Heart right ventricle (tissue), 16 donors: ENCODE results near the gene LDB2. TPM values are rescaled to one million over a fixed set of nuclear protein-coding genes. Genes with fewer than 3 reads are reported as not detected.

Experiments
- ATAC-seq, 8 donors: fragments of 200-7000 bp; cut with Tn5 transposase; one replicate each; pipeline ENCODE4 v1.9.1; 2020; ENCODE audit warnings: mild to moderate bottlenecking in 8 of 8, moderate library complexity in 8 of 8, moderate number of reproducible peaks in 1 of 8
- DNase-seq, 2 donors: peaks; one replicate each; pipeline ENCODE4 v3.0.0-alpha.2; 2020
- H3K27ac ChIP-seq, 10 donors: fragments of 200-600 bp; sonication (generic) in 2 of 10; one replicate each; pipeline versions ENCODE4 v1.5.0 to v1.8.0; 2020 to 2022; ENCODE audit warnings: mild to moderate bottlenecking in 3 of 10
- H3K27me3 ChIP-seq, 7 donors: fragments of 200-600 bp; one replicate each; pipeline ENCODE4 v1.8.0; 2021 to 2022; ENCODE audit warnings: mild to moderate bottlenecking in 2 of 7
- H3K36me3 ChIP-seq, 9 donors: fragments of 200-600 bp; sonication (generic) in 1 of 9; one replicate each; pipeline versions ENCODE4 v1.5.0 to v1.8.0; 2020 to 2022; ENCODE audit warnings: mild to moderate bottlenecking in 2 of 9
- H3K4me1 ChIP-seq, 9 donors: fragments of 200-600 bp; sonication (generic) in 1 of 9; one replicate each; pipeline versions ENCODE4 v1.5.0 to v1.8.0; 2020 to 2022; ENCODE audit warnings: mild to moderate bottlenecking in 4 of 9
- H3K4me3 ChIP-seq, 10 donors: fragments of 200-600 bp; sonication (generic) in 2 of 10; one replicate each; pipeline versions ENCODE4 v1.5.0 to v1.8.0; 2020 to 2022; ENCODE audit warnings: mild to moderate bottlenecking in 7 of 10, moderate library complexity in 2 of 10
- H3K9me3 ChIP-seq, 11 donors: fragments of 200-600 bp in 10 of 11; sonication (generic) in 2 of 11; one replicate each; pipeline versions ENCODE4 v1.5.0 to v1.8.0; 2013 to 2022; ENCODE audit warnings: mild to moderate bottlenecking in 2 of 11, control low read depth in 1 of 11, moderate library complexity in 1 of 11
- CTCF ChIP-seq, 9 donors: fragments of 200-600 bp; sonication (generic) in 2 of 9; IDR thresholded peaks; one replicate each; pipeline versions ENCODE4 v1.5.0 to v1.8.0; 2021 to 2022; ENCODE audit warnings: antibody characterized with exemption in 9 of 9, mild to moderate bottlenecking in 5 of 9, moderate library complexity in 1 of 9
- WGBS, 2 donors: extraction: QIAGEN DNeasy Blood & Tissue Kit; methylation state at CpG; one replicate each; pipeline ENCODE4 v1.1.7; 2013; ENCODE audit warnings: inconsistent platforms in 1 of 2; 5-methylcytosine and 5-hydroxymethylcytosine counted together
- intact Hi-C, 10 donors: fragments of 100-400 bp; cut with DNase I; formaldehyde crosslinking; loops; one replicate each; pipeline versions ENCODE4 v1.11.1 to v1.14.2; 2022
- polyA plus RNA-seq, 2 donors: library from polyadenylated mRNA; stranded (reverse); fragments of 200-250 nt; gene quantifications; one replicate each; pipeline ENCODE4 v1.2.3, GENCODE V29; 2013
- total RNA-seq, 10 donors: library from RNA; stranded (reverse); fragmentation: NEBNext Ultra II Directional in 3 of 10; extraction: Animal tissue kit (Norgen Biotek cat#: 25700) in 3 of 10; gene quantifications; one replicate each; pipeline versions ENCODE4 v1.2.1 to v1.2.4, GENCODE V29; 2021 to 2023
- donor health status: Arrhythmogenic right ventricular cardiomyopathy.
- donor health status: ischemic (EF 13 %, LVEDD 7.1; RV severe dilation, severe dysfunction).
- donor health status: healthy with polysubstance abuse.
- donor health status: DM: no; HTN: yes; CAD: no.
- donor health status: DM: no; HTN: no; CAD: no.
- donor health status: ischemic (EF 25% LVEDD 6.9; RV normal size, moderate dysfunction).
- donor health status: ischemic (EF 25% LVEDD 5.7; RV mildly dilated, moderate dysfunction).
- donor health status: healthy.
- donor health status: DM: yes; HTN: yes; CAD: no.
- donor health status: Ischemic cardiomyopathy.
- donor health status: ischemic (EF 35%, LVEDD 5.7; RV mildly dilated, moderate dysfunction).
- donor health status: nonischemic (EF 11% LVEDD 7.7; RV severe dilation, severe dysfunction).
- donor health status: DM: yes; HTN: yes; CAD: no.
- donor health status: PGD.
- donor health status: ischemic (EF 29% LVEDD 5.4; RV normal size, mild dysfunction).
- donor health status: nonischemic (EF 23%, LVEDD 6.1; RV moderate dilation, normal function).

LDB2 gene
- total and polyA plus RNA-seq, 12 donors: 14.5 to 43.3 (median 23.5) TPM

- intact Hi-C loops: no loop called here
- Histone ChIP-seq H3K9me3 (no peaks in the 10 kb centered on the region), H3K4me3 (no peak overlapping the region), H3K36me3 (peaks cover 0 to 9% (median 0%) of the 10 kb centered on the region in 9 donors), H3K4me1 (peaks cover 4 to 43% (median 13%) of the 10 kb centered on the region in 9 donors), H3K27ac (peak overlapping the region in 9 of 10 donors; percentile 3 to 69 (median 45)), H3K27me3 (no peaks in the 10 kb centered on the region)
- no peak for TF ChIP-seq CTCF (IDR thresholded peaks at IDR 0.05)
- peak in 3 of 8 donors; percentile 26 to 36 (median 32) for ATAC-seq
- 51 to 53% methylated on average over 6 of the region's 6 CpGs for WGBS, 2 donors
- DNase-seq: no peak
Observed at GRCh38 chr4:16844816-16845586, 53.4 kb downstream of the LDB2 start.

GRCh38 chr4:16843831-16844508 is 54.5 kb downstream of the LDB2 start:
- peak in 6 of 8 donors; percentile 63 to 81 (median 76) for ATAC-seq
- no peaks in the 10 kb centered on the region for H3K9me3 ChIP-seq
- no peak overlapping the region for H3K4me3 ChIP-seq
- WGBS, 2 donors: 89 to 94% methylated on average over 6 of the region's 6 CpGs
- intact Hi-C loops: no loop called here
- peaks cover 4 to 40% (median 13%) of the 10 kb centered on the region in 9 donors for H3K4me1 ChIP-seq
- H3K27ac ChIP-seq: peak overlapping the region in 8 of 10 donors; percentile 2 to 69 (median 54)
- TF ChIP-seq CTCF (IDR thresholded peaks at IDR 0.05): no peak
- H3K36me3 ChIP-seq: peaks cover 0 to 16% (median 0%) of the 10 kb centered on the region in 9 donors
- DNase-seq: no peak
- no peaks in the 10 kb centered on the region for H3K27me3 ChIP-seq

GRCh38 chr4:16838226-16838875 is 60.1 kb downstream of the LDB2 start:
- ATAC-seq (no peak), DNase-seq (no peak)
- Histone ChIP-seq H3K9me3 (no peaks in the 10 kb centered on the region), H3K36me3 (peaks cover 0 to 16% (median 0%) of the 10 kb centered on the region in 9 donors), H3K4me3 (no peak overlapping the region), H3K27me3 (no peaks in the 10 kb centered on the region), H3K27ac (peak overlapping the region in 1 of 10 donors; percentile 18), H3K4me1 (peaks cover 0 to 13% (median 3%) of the 10 kb centered on the region in 9 donors)
- TF ChIP-seq CTCF (IDR thresholded peaks at IDR 0.05): no peak
- intact Hi-C loops: no loop called here
- WGBS, 2 donors: 66 to 81% methylated on average over 4 of the region's 4 CpGs

GRCh38 chr4:16837475-16837874 is 61.0 kb downstream of the LDB2 start:
- H3K27me3 ChIP-seq: no peaks in the 10 kb centered on the region
- DNase-seq: no peak
- ATAC-seq: no peak
- no peak for TF ChIP-seq CTCF (IDR thresholded peaks at IDR 0.05)
- H3K9me3 ChIP-seq: no peaks in the 10 kb centered on the region
- H3K27ac ChIP-seq: no peak overlapping the region
- H3K4me1 ChIP-seq: peaks cover 0 to 10% (median 3%) of the 10 kb centered on the region in 9 donors
- 70 to 84% methylated on average over 3 of the region's 3 CpGs for WGBS, 2 donors
- intact Hi-C loops: no loop called here
- peaks cover 0 to 16% (median 0%) of the 10 kb centered on the region in 9 donors for H3K36me3 ChIP-seq
- H3K4me3 ChIP-seq: no peak overlapping the region
